SK-N-MC (cell line): ENCODE data around the gene ISLR.

Experiments used
- EZH2 ChIP-seq: fragments of 200-600 bp; sonication (generic); IDR thresholded peaks from one replicate; pipeline ENCODE4 v1.6.1; 2017; ENCODE audit warnings: antibody characterized with exemption
- FOXP2 ChIP-seq: optimal IDR thresholded peaks from 2 replicates; pipeline ENCODE3; 2011; ENCODE audit warnings: mild to moderate bottlenecking, moderate library complexity; ENCODE audit not compliant: insufficient read depth; ENCODE audit errors: extremely low read length, control extremely low read depth
- POLR2AphosphoS5 ChIP-seq: IDR thresholded peaks from 2 replicates; pipeline ENCODE4 v1.6.1; 2012; ENCODE audit warnings: mild to moderate bottlenecking, low read depth, low read length, borderline replicate concordance

DNA sequence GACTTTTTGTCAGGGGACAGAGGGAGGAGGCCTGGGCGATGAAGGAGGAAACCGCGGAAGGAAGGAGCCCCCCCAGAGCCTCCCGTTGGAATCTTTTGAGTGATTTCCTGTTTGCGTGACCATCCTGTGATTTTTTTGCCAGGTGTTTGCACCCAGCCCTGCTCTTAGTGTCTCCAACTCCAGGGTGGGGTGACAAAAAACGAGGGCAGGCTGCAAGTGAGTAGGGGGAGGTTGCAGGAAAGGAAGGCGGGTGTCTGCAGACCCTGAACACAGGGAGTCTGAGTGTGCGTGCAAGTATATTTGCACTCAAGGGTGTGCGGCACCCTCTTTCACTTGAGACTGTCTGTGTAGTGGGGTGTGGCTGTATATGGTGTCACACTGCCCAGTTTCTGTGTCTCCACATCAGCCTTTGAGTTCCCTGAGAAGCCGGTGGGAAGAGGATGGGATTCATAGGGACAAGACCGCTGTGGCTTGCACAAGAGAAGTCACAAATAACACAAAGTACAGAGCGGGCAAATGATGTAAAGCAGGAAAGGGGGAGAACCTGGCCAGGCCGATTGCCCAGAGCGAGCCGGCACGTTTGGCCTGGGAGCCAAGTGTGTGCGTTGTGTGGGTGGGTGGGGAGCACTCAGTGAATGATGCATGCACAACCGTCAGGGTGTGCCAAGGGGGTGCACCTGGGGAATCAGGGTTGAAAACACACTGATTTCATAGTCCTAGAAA, 36.5 kb upstream of the ISLR start:
- TF ChIP-seq POLR2AphosphoS5 (no peak), FOXP2 (no peak), EZH2 (no peak)
